IMR-90 (cell line): Measurements from ENCODE around the gene OR5M8. TPM values are rescaled to one million over a fixed set of nuclear protein-coding genes. Genes with fewer than 3 reads are reported as not detected.

ENCODE experiments used
- ATAC-seq: fragments of 200-7000 bp; cut with Tn5 transposase; 2 replicates; pipeline ENCODE4 v1.9.1; 2020; ENCODE audit warnings: low read depth, mild to moderate bottlenecking, moderate library complexity
- BruUV-seq: library from RNA; stranded (reverse); fragments of 400-500 nt; replicated peaks from 2 replicates; lab custom pipeline; 2021; lab: Mats Ljungman, UMichigan
- CTCF ChIA-PET: fragments of 300-600 bp; formaldehyde crosslinking; extraction: SDS; loops from one replicate; lab custom pipeline; 2021; ENCODE audit warnings: antibody characterized with exemption; lab: Yijun Ruan, JAX
- POLR2A ChIA-PET: fragments of 300-600 bp; sonication (Branson Sonifier 250); formaldehyde crosslinking; loops from one replicate; lab custom pipeline; 2022; ENCODE audit warnings: antibody characterized with exemption; ENCODE audit not compliant: unreplicated experiment; lab: Charles Lee
- DNase-seq: peaks from one replicate; pipeline ENCODE4 v3.0.0; 2013
- H2AFZ ChIP-seq: replicated peaks from 2 replicates; pipeline ENCODE3; 2013; ENCODE audit warnings: low read length, mild to moderate bottlenecking; ENCODE audit not compliant: poor library complexity
- H2AK5ac ChIP-seq: 2 replicates; pipeline ENCODE4 v1.6.1; 2013; ENCODE audit warnings: low read depth, low read length, inconsistent platforms
- H2AK9ac ChIP-seq: replicated peaks from 2 replicates; pipeline ENCODE3; 2013; ENCODE audit warnings: mild to moderate bottlenecking, low read depth, low read length, moderate library complexity; ENCODE audit not compliant: poor library complexity
- H2BK120ac ChIP-seq: 2 replicates; pipeline ENCODE4 v1.6.1; 2013; ENCODE audit warnings: low read depth, low read length, inconsistent platforms
- H2BK15ac ChIP-seq: 3 replicates; pipeline ENCODE4 v1.6.1; 2013; ENCODE audit warnings: low read depth, low read length, inconsistent platforms
- H2BK20ac ChIP-seq: 2 replicates; pipeline ENCODE4 v1.6.1; 2013; ENCODE audit warnings: low read depth, mild to moderate bottlenecking, inconsistent platforms, low read length, moderate library complexity
- H2BK5ac ChIP-seq: 2 replicates; pipeline ENCODE4 v1.6.1; 2013; ENCODE audit warnings: mild to moderate bottlenecking, low read depth, low read length, inconsistent platforms; ENCODE audit not compliant: poor library complexity, severe bottlenecking
- H3K14ac ChIP-seq: replicated peaks from 2 replicates; pipeline ENCODE4 v1.6.1; 2013; ENCODE audit warnings: low read depth, low read length, inconsistent platforms
- H3K18ac ChIP-seq: 2 replicates; pipeline ENCODE4 v1.6.1; 2013; ENCODE audit warnings: low read depth, low read length, control low read depth
- H3K23ac ChIP-seq: 2 replicates; pipeline ENCODE4 v1.6.1; 2013; ENCODE audit warnings: low read depth, low read length, inconsistent platforms
- H3K27ac ChIP-seq: 2 replicates; pipeline ENCODE4 v1.5.1; 2013; ENCODE audit warnings: mild to moderate bottlenecking, control low read depth, low read length; ENCODE audit not compliant: insufficient read depth
- H3K27me3 ChIP-seq: 2 replicates; pipeline ENCODE4 v1.6.1; 2013; ENCODE audit warnings: low read length; ENCODE audit not compliant: control insufficient read depth, insufficient read depth
- H3K36me3 ChIP-seq: 2 replicates; pipeline ENCODE4 v1.6.1; 2013; ENCODE audit warnings: low read length, mixed read lengths; ENCODE audit not compliant: control insufficient read depth, insufficient read depth
- H3K4ac ChIP-seq: 2 replicates; pipeline ENCODE4 v1.6.1; 2013; ENCODE audit warnings: low read depth, low read length, inconsistent platforms
- H3K4me1 ChIP-seq: 2 replicates; pipeline ENCODE4 v1.6.1; 2013; ENCODE audit warnings: low read length, mixed read lengths; ENCODE audit not compliant: control insufficient read depth, insufficient read depth
- H3K4me2 ChIP-seq: 2 replicates; pipeline ENCODE4 v1.6.1; 2013; ENCODE audit warnings: low read depth, mild to moderate bottlenecking, control low read depth, low read length, moderate library complexity
- H3K4me3 ChIP-seq: 2 replicates; pipeline ENCODE4 v1.5.1; 2013; ENCODE audit warnings: low read depth, mild to moderate bottlenecking, control low read depth, low read length, moderate library complexity; ENCODE audit not compliant: insufficient read depth
- H3K56ac ChIP-seq: 2 replicates; pipeline ENCODE4 v1.6.1; 2013; ENCODE audit warnings: low read length, inconsistent platforms; ENCODE audit not compliant: insufficient read depth; ENCODE audit errors: extremely low read depth
- H3K79me1 ChIP-seq, 2 experiments: 2 replicates each; pipeline ENCODE4 v1.6.1; 2013; ENCODE audit warnings: low read length in 2 of 2, inconsistent platforms in 1 of 2, low read depth in 1 of 2
- H3K9ac ChIP-seq: 2 replicates; pipeline ENCODE4 v1.6.1; 2013; ENCODE audit warnings: low read depth, low read length, control low read depth
- H3K9me1 ChIP-seq: 2 replicates; pipeline ENCODE4 v1.6.1; 2013; ENCODE audit warnings: low read length, inconsistent platforms; ENCODE audit not compliant: insufficient read depth
- H3K9me3 ChIP-seq: 2 replicates; pipeline ENCODE4 v1.6.1; 2013; ENCODE audit warnings: low read length; ENCODE audit not compliant: control insufficient read depth, insufficient read depth
- H4K20me1 ChIP-seq: 2 replicates; pipeline ENCODE4 v1.6.1; 2013; ENCODE audit warnings: low read length, inconsistent platforms; ENCODE audit not compliant: insufficient read depth
- H4K5ac ChIP-seq: 2 replicates; pipeline ENCODE4 v1.6.1; 2013; ENCODE audit warnings: mild to moderate bottlenecking, low read depth, low read length, control low read depth
- H4K8ac ChIP-seq, 2 experiments: 2 replicates each; pipeline ENCODE4 v1.6.1; 2013; ENCODE audit warnings: low read depth in 2 of 2, low read length in 2 of 2, control low read depth in 1 of 2, inconsistent platforms in 1 of 2
- H4K91ac ChIP-seq: 2 replicates; pipeline ENCODE4 v1.6.1; 2013; ENCODE audit warnings: low read depth, low read length, inconsistent platforms; ENCODE audit not compliant: insufficient read depth
- BHLHE40 ChIP-seq: fragments of 150-350 bp; IDR thresholded peaks from 2 replicates; pipeline ENCODE4 v1.6.1; 2016; ENCODE audit warnings: mild to moderate bottlenecking, low read depth, low read length
- CTCF ChIP-seq: conservative IDR thresholded peaks from 2 replicates; pipeline ENCODE4 v1.5.1; 2012; ENCODE audit warnings: mild to moderate bottlenecking, low read depth, low read length, improper control_type of control experiment
- MAZ ChIP-seq: IDR thresholded peaks from 2 replicates; pipeline ENCODE4 v1.6.1; 2012; ENCODE audit warnings: low read depth, mild to moderate bottlenecking, low read length, improper control_type of control experiment, moderate library complexity, borderline replicate concordance
- NFE2L2 ChIP-seq: fragments of 150-350 bp; IDR thresholded peaks from 2 replicates; pipeline ENCODE4 v1.6.1; 2016; ENCODE audit warnings: low read depth, mild to moderate bottlenecking, low read length
- RAD21 ChIP-seq: IDR thresholded peaks from 2 replicates; pipeline ENCODE4 v1.6.1; 2012; ENCODE audit warnings: low read length, improper control_type of control experiment
- RCOR1 ChIP-seq: IDR thresholded peaks from 2 replicates; pipeline ENCODE4 v1.6.1; 2012; ENCODE audit warnings: mild to moderate bottlenecking, low read length, improper control_type of control experiment; ENCODE audit not compliant: insufficient replicate concordance
- USF2 ChIP-seq: fragments of 150-350 bp; IDR thresholded peaks from 2 replicates; pipeline ENCODE4 v1.6.1; 2017; ENCODE audit warnings: mild to moderate bottlenecking, antibody characterized with exemption, low read length, low read depth
- WGBS, 2 experiments: methylation state at CpG; one replicate each; pipeline versions ENCODE4 v1.1.5 to v1.1.7; 2013; ENCODE audit warnings: missing lambda C conversion rate in 2 of 2; ENCODE audit not compliant: insufficient read length in 1 of 2; ENCODE audit errors: extremely low coverage in 2 of 2; 5-methylcytosine and 5-hydroxymethylcytosine counted together
- dilution Hi-C: fragments of 300-500 bp; cut with HindIII; formaldehyde crosslinking; loops from one replicate; pipeline ENCODE4 v1.14.3; 2018; ENCODE audit warnings: low sequenced_read_pairs; ENCODE audit not compliant: unreplicated experiment
- in situ Hi-C: fragments of 300-500 bp; cut with MboI; formaldehyde crosslinking; loops from 3 replicates; pipeline ENCODE4 v1.14.3; 2019; ENCODE audit warnings: low sequenced_read_pairs, inconsistent platforms, mixed read lengths
- intact Hi-C: fragments of 100-400 bp; cut with micrococcal nuclease; formaldehyde crosslinking; loops from 2 replicates; pipeline ENCODE4 v1.10.0; 2022
- polyA plus RNA-seq, 3 experiments: library from polyadenylated mRNA; depleted of rRNA; stranded (reverse); fragments of >200 nt; gene quantifications; 2 replicates each; pipeline ENCODE4 v1.2.3, GENCODE V29; 2012; ENCODE audit warnings: low replicate concordance in 1 of 3
- total RNA-seq: library from RNA; depleted of rRNA; stranded (reverse); fragments of >200 nt; gene quantifications from 2 replicates; pipeline ENCODE4 v1.2.3, GENCODE V29; 2012

OR5M8 gene
- total and polyA plus RNA-seq, 2 of the 4 experiments (the other 2 are of a cell fraction): not detected

GRCh38 chr11:56531856-56532255 lies 40.7 kb upstream of the OR5M8 start:
- Histone ChIP-seq H2BK15ac (no peak overlapping the region), H3K4me1 (no peaks in the 10 kb centered on the region), H2AK9ac (no peak overlapping the region), H3K9me1 (no peaks in the 10 kb centered on the region), H2AFZ (no peak overlapping the region), H3K4me2 (no peak overlapping the region), H4K20me1 (no peaks in the 10 kb centered on the region), H3K27me3 (no peaks in the 10 kb centered on the region), H3K9me3 (peaks cover 4% of the 10 kb centered on the region), H3K18ac (no peak overlapping the region), H3K14ac (no peak overlapping the region), H3K9ac (no peak overlapping the region), H4K8ac (no peak overlapping the region), H2BK120ac (no peak overlapping the region), H3K79me1 (no peaks in the 10 kb centered on the region), H2AK5ac (no peak overlapping the region), H3K23ac (no peak overlapping the region), H4K5ac (no peak overlapping the region), H3K4me3 (no peak overlapping the region), H3K4ac (no peak overlapping the region), H4K91ac (no peak overlapping the region), H3K56ac (no peak overlapping the region), H3K27ac (no peak overlapping the region), H2BK20ac (no peak overlapping the region), H2BK5ac (no peak overlapping the region), H3K36me3 (no peaks in the 10 kb centered on the region)
- DNase-seq: no peak
- ATAC-seq: no peak
- in situ Hi-C loops (no loop called here), dilution Hi-C loops (no loop called here), intact Hi-C loops (no loop called here)
- CTCF ChIA-PET: no interaction called here
- POLR2A ChIA-PET: no interaction called here
- no TSS peak for BruUV-seq
- TF ChIP-seq RAD21 (no peak), CTCF (no peak), MAZ (no peak), NFE2L2 (no peak), USF2 (no peak), RCOR1 (no peak), BHLHE40 (no peak)
- no CpG with 5 or more reads among the region's 2 CpGs for WGBS, 2 experiments
